GM19463 (cell line): ENCODE results near the gene KDM1A.

ENCODE experiments used
- ATAC-seq: cut with Tn5 transposase; IDR thresholded peaks from one replicate; pipeline ENCODE4 v1.9.1; 2021; ENCODE audit warnings: mild to moderate bottlenecking, moderate library complexity; ENCODE audit not compliant: unreplicated experiment

KDM1A gene

GRCh38 chr1:23103001-23103889 is 84.0 kb downstream of the KDM1A start:
- ATAC-seq: no peak

- ATAC-seq: no peak
These were observed 89.8 kb downstream of the KDM1A start for GRCh38 chr1:23108918-23109533.

- ATAC-seq: no peak
These were observed 91.1 kb downstream of the KDM1A start for GRCh38 chr1:23110391-23110790.

- ATAC-seq: no peak
These were observed 92.6 kb downstream of the KDM1A start for GRCh38 chr1:23111600-23112535.

GRCh38 chr1:23114424-23115079 is 95.3 kb downstream of the KDM1A start:
- no peak for ATAC-seq

- ATAC-seq: no peak
These were observed 97.1 kb downstream of the KDM1A start for GRCh38 chr1:23116216-23116836.

- no peak for ATAC-seq
These were observed 97.8 kb downstream of the KDM1A start for GRCh38 chr1:23116921-23117699.

GRCh38 chr1:23118407-23118806 is 99.1 kb downstream of the KDM1A start:
- ATAC-seq: no peak

- ATAC-seq: no peak
These were observed 99.9 kb downstream of the KDM1A start for GRCh38 chr1:23118957-23119792.

- ATAC-seq: no peak
These were observed 101.1 kb downstream of the KDM1A start for GRCh38 chr1:23120383-23120782.

GRCh38 chr1:23122023-23122748 is 102.9 kb downstream of the KDM1A start:
- no peak for ATAC-seq

GRCh38 chr1:23122796-23123195 is 103.5 kb downstream of the KDM1A start:
- no peak for ATAC-seq

- no peak for ATAC-seq
These were observed 104.3 kb downstream of the KDM1A start for GRCh38 chr1:23123528-23123927.

- ATAC-seq: no peak
These were observed 105.2 kb downstream of the KDM1A start for GRCh38 chr1:23124259-23125026.

- ATAC-seq: no peak
These were observed 106.2 kb downstream of the KDM1A start for GRCh38 chr1:23125489-23125888.

- no peak for ATAC-seq
These were observed 106.9 kb downstream of the KDM1A start for GRCh38 chr1:23126200-23126599.

GRCh38 chr1:23126801-23127200 is 107.5 kb downstream of the KDM1A start:
- ATAC-seq: no peak
